ENCODE measurements around the gene GLT8D1.

The GLT8D1 gene

GRCh38 chr3:52712291-52713212, 7.0 kb upstream of the GLT8D1 start:
- peaks cover 2% of the 10 kb centered on the region; the same call in 1 of the 2 replicates for H3K4me1 ChIP-seq (ENCODE audit: control insufficient read depth, insufficient read depth, low read length)
- no CpG with 5 or more reads among the region's 17 CpGs for WGBS (ENCODE audit: insufficient coverage, insufficient read length)
- H3K36me3 ChIP-seq (ENCODE audit: control insufficient read depth, insufficient read depth, low read length), result no peaks in the 10 kb centered on the region
- no peak overlapping the region for H3K4me3 ChIP-seq (ENCODE audit: low read length)
- H3K9me3 ChIP-seq (ENCODE audit: control insufficient read depth, insufficient read depth, low read length), result no peaks in the 10 kb centered on the region
- H3K27me3 ChIP-seq (ENCODE audit: control insufficient read depth, insufficient read depth, low read length), result no peaks in the 10 kb centered on the region
- no peak overlapping the region for H3K27ac ChIP-seq (ENCODE audit: low read length)
- DNase-seq (ENCODE audit: low read depth, low spot score), result no peak

- H3K9me3 ChIP-seq (ENCODE audit: control insufficient read depth, insufficient read depth, low read length), result no peaks in the 10 kb centered on the region
- H3K4me3 ChIP-seq (ENCODE audit: low read length), result no peak overlapping the region
- H3K36me3 ChIP-seq (ENCODE audit: control insufficient read depth, insufficient read depth, low read length), result no peaks in the 10 kb centered on the region
- no peaks in the 10 kb centered on the region for H3K27me3 ChIP-seq (ENCODE audit: control insufficient read depth, insufficient read depth, low read length)
- DNase-seq (ENCODE audit: low read depth, low spot score), result no peak
- WGBS (ENCODE audit: insufficient coverage, insufficient read length), result no CpG with 5 or more reads among the region's 2 CpGs
- no peak overlapping the region for H3K27ac ChIP-seq (ENCODE audit: low read length)
- H3K4me1 ChIP-seq (ENCODE audit: control insufficient read depth, insufficient read depth, low read length), result no peaks in the 10 kb centered on the region
Observed at GRCh38 chr3:52710512-52710911, 4.9 kb upstream of the GLT8D1 start.

- H3K4me3 ChIP-seq (ENCODE audit: low read length), result no peak overlapping the region
- H3K36me3 ChIP-seq (ENCODE audit: control insufficient read depth, insufficient read depth, low read length), result no peaks in the 10 kb centered on the region
- H3K4me1 ChIP-seq (ENCODE audit: control insufficient read depth, insufficient read depth, low read length), result no peaks in the 10 kb centered on the region
- H3K27me3 ChIP-seq (ENCODE audit: control insufficient read depth, insufficient read depth, low read length), result no peaks in the 10 kb centered on the region
- no peak overlapping the region for H3K27ac ChIP-seq (ENCODE audit: low read length)
- H3K9me3 ChIP-seq (ENCODE audit: control insufficient read depth, insufficient read depth, low read length), result no peaks in the 10 kb centered on the region
- DNase-seq (ENCODE audit: low read depth, low spot score), result no peak
- WGBS (ENCODE audit: insufficient coverage, insufficient read length), result no CpG with 5 or more reads among the region's 4 CpGs
Observed at GRCh38 chr3:52707585-52707984, 2.0 kb upstream of the GLT8D1 start.

GRCh38 chr3:52705438-52705687, 228 bp downstream of the GLT8D1 start:
- peak overlapping the region; percentile 91; the same call in 1 of the 2 replicates for H3K4me3 ChIP-seq (ENCODE audit: low read length)
- H3K27ac ChIP-seq (ENCODE audit: low read length), result no peak overlapping the region
- H3K36me3 ChIP-seq (ENCODE audit: control insufficient read depth, insufficient read depth, low read length), result no peaks in the 10 kb centered on the region
- no peaks in the 10 kb centered on the region for H3K4me1 ChIP-seq (ENCODE audit: control insufficient read depth, insufficient read depth, low read length)
- no peak for DNase-seq (ENCODE audit: low read depth, low spot score)
- no peaks in the 10 kb centered on the region for H3K9me3 ChIP-seq (ENCODE audit: control insufficient read depth, insufficient read depth, low read length)
- H3K27me3 ChIP-seq (ENCODE audit: control insufficient read depth, insufficient read depth, low read length), result no peaks in the 10 kb centered on the region
- no CpG with 5 or more reads among the region's 25 CpGs for WGBS (ENCODE audit: insufficient coverage, insufficient read length)

- Histone ChIP-seq H3K4me3 (ENCODE audit: low read length) (peak overlapping the region; percentile 91; the same call in 1 of the 2 replicates), H3K36me3 (ENCODE audit: control insufficient read depth, insufficient read depth, low read length) (no peaks in the 10 kb centered on the region), H3K27ac (ENCODE audit: low read length) (no peak overlapping the region), H3K4me1 (ENCODE audit: control insufficient read depth, insufficient read depth, low read length) (no peaks in the 10 kb centered on the region), H3K27me3 (ENCODE audit: control insufficient read depth, insufficient read depth, low read length) (no peaks in the 10 kb centered on the region), H3K9me3 (ENCODE audit: control insufficient read depth, insufficient read depth, low read length) (no peaks in the 10 kb centered on the region)
- no peak for DNase-seq (ENCODE audit: low read depth, low spot score)
- WGBS (ENCODE audit: insufficient coverage, insufficient read length), result no CpG with 5 or more reads among the region's 22 CpGs
Observed at GRCh38 chr3:52704611-52705437, 767 bp downstream of the GLT8D1 start.

- Histone ChIP-seq H3K4me1 (ENCODE audit: control insufficient read depth, insufficient read depth, low read length) (no peaks in the 10 kb centered on the region), H3K4me3 (ENCODE audit: low read length) (no peak overlapping the region), H3K27ac (ENCODE audit: low read length) (no peak overlapping the region), H3K27me3 (ENCODE audit: control insufficient read depth, insufficient read depth, low read length) (no peaks in the 10 kb centered on the region), H3K36me3 (ENCODE audit: control insufficient read depth, insufficient read depth, low read length) (no peaks in the 10 kb centered on the region), H3K9me3 (ENCODE audit: control insufficient read depth, insufficient read depth, low read length) (no peaks in the 10 kb centered on the region)
- no CpG with 5 or more reads among the region's 7 CpGs for WGBS (ENCODE audit: insufficient coverage, insufficient read length)
- no peak for DNase-seq (ENCODE audit: low read depth, low spot score)
Observed at GRCh38 chr3:52703341-52703740, 2.2 kb downstream of the GLT8D1 start.

GRCh38 chr3:52697632-52697965, 8.0 kb downstream of the GLT8D1 start:
- no peak for DNase-seq (ENCODE audit: low read depth, low spot score)
- no peaks in the 10 kb centered on the region for H3K4me1 ChIP-seq (ENCODE audit: control insufficient read depth, insufficient read depth, low read length)
- no peak overlapping the region for H3K27ac ChIP-seq (ENCODE audit: low read length)

GRCh38 chr3:52696830-52697631, 8.6 kb downstream of the GLT8D1 start:
- H3K4me3 ChIP-seq (ENCODE audit: low read length), result no peak overlapping the region

More at GRCh38 chr3:52697632-52697965, 8.0 kb downstream of the GLT8D1 start:
- Histone ChIP-seq H3K27me3 (ENCODE audit: control insufficient read depth, insufficient read depth, low read length) (no peaks in the 10 kb centered on the region), H3K9me3 (ENCODE audit: control insufficient read depth, insufficient read depth, low read length) (no peaks in the 10 kb centered on the region), H3K4me3 (ENCODE audit: low read length) (no peak overlapping the region), H3K36me3 (ENCODE audit: control insufficient read depth, insufficient read depth, low read length) (peaks cover 33% of the 10 kb centered on the region)
- no CpG with 5 or more reads among the region's 4 CpGs for WGBS (ENCODE audit: insufficient coverage, insufficient read length)

GRCh38 chr3:52695798-52696671, 9.6 kb downstream of the GLT8D1 start:
- DNase-seq (ENCODE audit: low read depth, low spot score), result no peak
- Histone ChIP-seq H3K9me3 (ENCODE audit: control insufficient read depth, insufficient read depth, low read length) (no peaks in the 10 kb centered on the region), H3K36me3 (ENCODE audit: control insufficient read depth, insufficient read depth, low read length) (peaks cover 38% of the 10 kb centered on the region), H3K27me3 (ENCODE audit: control insufficient read depth, insufficient read depth, low read length) (no peaks in the 10 kb centered on the region), H3K4me3 (ENCODE audit: low read length) (no peak overlapping the region), H3K27ac (ENCODE audit: low read length) (no peak overlapping the region), H3K4me1 (ENCODE audit: control insufficient read depth, insufficient read depth, low read length) (no peaks in the 10 kb centered on the region)
- WGBS (ENCODE audit: insufficient coverage, insufficient read length), result no CpG with 5 or more reads among the region's 4 CpGs

More at GRCh38 chr3:52696830-52697631, 8.6 kb downstream of the GLT8D1 start:
- Histone ChIP-seq H3K27me3 (ENCODE audit: control insufficient read depth, insufficient read depth, low read length) (no peaks in the 10 kb centered on the region), H3K27ac (ENCODE audit: low read length) (no peak overlapping the region), H3K36me3 (ENCODE audit: control insufficient read depth, insufficient read depth, low read length) (peaks cover 34% of the 10 kb centered on the region), H3K4me1 (ENCODE audit: control insufficient read depth, insufficient read depth, low read length) (no peaks in the 10 kb centered on the region), H3K9me3 (ENCODE audit: control insufficient read depth, insufficient read depth, low read length) (no peaks in the 10 kb centered on the region)
- DNase-seq (ENCODE audit: low read depth, low spot score), result no peak
- no CpG with 5 or more reads among the region's 2 CpGs for WGBS (ENCODE audit: insufficient coverage, insufficient read length)
